Raji (cell line): ENCODE measurements around the gene RASSF5.

ENCODE experiments used
- POLR2A ChIP-seq: IDR thresholded peaks from 2 replicates; pipeline ENCODE4 v1.6.1; 2011; ENCODE audit warnings: low read depth, low read length, control low read depth; ENCODE audit not compliant: insufficient read depth

The RASSF5 gene

GRCh38 chr1:206507284-206508129 is at the start of gene RASSF5:
TSS of gene RASSF5 (plus strand) at chr1:206507531. CDS start at chr1:206507603, 72 bp downstream.
- TF ChIP-seq POLR2A = no peak

GRCh38 chr1:206459703-206460102 is 47.6 kb upstream of the RASSF5 start:
- TF ChIP-seq POLR2A = no peak

GRCh38 chr1:206460836-206461426 is 46.4 kb upstream of the RASSF5 start:
- no peak for TF ChIP-seq POLR2A

GRCh38 chr1:206461602-206462455 is 45.5 kb upstream of the RASSF5 start:
- no peak for TF ChIP-seq POLR2A

GRCh38 chr1:206463137-206463536 is 44.2 kb upstream of the RASSF5 start:
- no peak for TF ChIP-seq POLR2A

GRCh38 chr1:206463911-206464310 is 43.4 kb upstream of the RASSF5 start:
- no peak for TF ChIP-seq POLR2A

GRCh38 chr1:206464456-206464964 is 42.8 kb upstream of the RASSF5 start:
- TF ChIP-seq POLR2A = no peak

GRCh38 chr1:206465951-206466350 is 41.4 kb upstream of the RASSF5 start:
- no peak for TF ChIP-seq POLR2A

GRCh38 chr1:206466840-206467649 is 40.3 kb upstream of the RASSF5 start:
- TF ChIP-seq POLR2A = no peak

- no peak for TF ChIP-seq POLR2A
Measured at GRCh38 chr1:206467915-206468314, 39.4 kb upstream of the RASSF5 start.

- no peak for TF ChIP-seq POLR2A
Measured at GRCh38 chr1:206468571-206468970, 38.8 kb upstream of the RASSF5 start.

GRCh38 chr1:206469411-206469932 is 37.9 kb upstream of the RASSF5 start:
- 0 out of 2 replicates have a peak, but pooled peaks have one; percentile 19 for TF ChIP-seq POLR2A

GRCh38 chr1:206469933-206470691 is 37.2 kb upstream of the RASSF5 start, which contains the start of gene IKBKE:
TSS of gene IKBKE (plus strand) at chr1:206470476. CDS start at chr1:206473228, 2,752 bp downstream.
- peak; percentile 90 for TF ChIP-seq POLR2A
